PFSK-1 (cell line): ENCODE measurements around the gene SATB1.

Source experiments
- POLR2AphosphoS5 ChIP-seq: IDR thresholded peaks from 2 replicates; pipeline ENCODE4 v1.6.1; 2012; ENCODE audit warnings: low read depth, mild to moderate bottlenecking, control low read depth, low read length, moderate library complexity
- SIN3A ChIP-seq: IDR thresholded peaks from 2 replicates; pipeline ENCODE4 v1.6.1; 2012; ENCODE audit warnings: mild to moderate bottlenecking, low read length, moderate library complexity, borderline replicate concordance; ENCODE audit not compliant: insufficient read depth
- TAF1 ChIP-seq: IDR thresholded peaks from 2 replicates; pipeline ENCODE4 v1.6.1; 2012; ENCODE audit warnings: low read length, control low read depth, borderline replicate concordance; ENCODE audit not compliant: insufficient read depth
- TF ChIP-seq, protein P1 (sequence below), 2 experiments: IDR thresholded peaks; 2 replicates each; pipeline versions ENCODE4 v1.6.1 to v1.8.0; 2011 to 2012; ENCODE audit warnings: low read depth in 2 of 2, low read length in 2 of 2, control low read depth in 1 of 2, inconsistent platforms in 1 of 2, mild to moderate bottlenecking in 1 of 2, moderate library complexity in 1 of 2; ENCODE audit not compliant: insufficient read depth in 1 of 2

DNA sequence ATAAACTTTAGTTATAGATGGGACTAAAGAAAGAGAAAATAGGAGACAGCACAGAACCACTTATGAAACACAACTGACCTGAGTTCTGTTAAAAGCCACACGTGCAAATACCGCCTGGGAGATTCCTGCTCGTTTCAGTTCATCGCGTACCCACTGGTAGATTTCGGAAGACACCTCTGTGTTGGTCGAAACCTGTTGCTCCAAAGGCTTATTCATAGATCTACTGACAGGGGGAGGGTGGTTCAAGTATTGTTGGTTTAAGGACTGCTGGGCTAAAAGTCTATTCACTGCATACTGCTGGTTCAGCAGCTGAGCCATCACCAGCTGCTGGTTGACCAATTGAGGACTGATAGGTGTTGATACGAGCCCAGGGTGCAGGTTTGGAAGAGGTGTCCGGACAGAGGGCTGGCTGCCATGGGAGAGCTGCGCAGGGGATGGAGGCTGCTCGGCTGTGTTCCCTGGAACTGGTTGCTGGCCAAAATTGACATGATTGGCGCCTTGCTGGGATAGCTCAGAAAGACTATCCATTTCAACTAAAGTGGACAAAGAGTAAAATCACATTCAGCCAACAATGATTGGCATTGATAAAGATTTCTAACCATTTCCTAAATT lies 30.6 kb downstream of the SATB1 start:
- TF ChIP-seq, protein P1, sequence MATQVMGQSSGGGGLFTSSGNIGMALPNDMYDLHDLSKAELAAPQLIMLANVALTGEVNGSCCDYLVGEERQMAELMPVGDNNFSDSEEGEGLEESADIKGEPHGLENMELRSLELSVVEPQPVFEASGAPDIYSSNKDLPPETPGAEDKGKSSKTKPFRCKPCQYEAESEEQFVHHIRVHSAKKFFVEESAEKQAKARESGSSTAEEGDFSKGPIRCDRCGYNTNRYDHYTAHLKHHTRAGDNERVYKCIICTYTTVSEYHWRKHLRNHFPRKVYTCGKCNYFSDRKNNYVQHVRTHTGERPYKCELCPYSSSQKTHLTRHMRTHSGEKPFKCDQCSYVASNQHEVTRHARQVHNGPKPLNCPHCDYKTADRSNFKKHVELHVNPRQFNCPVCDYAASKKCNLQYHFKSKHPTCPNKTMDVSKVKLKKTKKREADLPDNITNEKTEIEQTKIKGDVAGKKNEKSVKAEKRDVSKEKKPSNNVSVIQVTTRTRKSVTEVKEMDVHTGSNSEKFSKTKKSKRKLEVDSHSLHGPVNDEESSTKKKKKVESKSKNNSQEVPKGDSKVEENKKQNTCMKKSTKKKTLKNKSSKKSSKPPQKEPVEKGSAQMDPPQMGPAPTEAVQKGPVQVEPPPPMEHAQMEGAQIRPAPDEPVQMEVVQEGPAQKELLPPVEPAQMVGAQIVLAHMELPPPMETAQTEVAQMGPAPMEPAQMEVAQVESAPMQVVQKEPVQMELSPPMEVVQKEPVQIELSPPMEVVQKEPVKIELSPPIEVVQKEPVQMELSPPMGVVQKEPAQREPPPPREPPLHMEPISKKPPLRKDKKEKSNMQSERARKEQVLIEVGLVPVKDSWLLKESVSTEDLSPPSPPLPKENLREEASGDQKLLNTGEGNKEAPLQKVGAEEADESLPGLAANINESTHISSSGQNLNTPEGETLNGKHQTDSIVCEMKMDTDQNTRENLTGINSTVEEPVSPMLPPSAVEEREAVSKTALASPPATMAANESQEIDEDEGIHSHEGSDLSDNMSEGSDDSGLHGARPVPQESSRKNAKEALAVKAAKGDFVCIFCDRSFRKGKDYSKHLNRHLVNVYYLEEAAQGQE (IDR thresholded peaks at IDR 0.05; ENCODE audit: insufficient read depth in 1 of 2, low read depth in 2 of 2, low read length in 2 of 2) = no peak
- TF ChIP-seq SIN3A (no peak), POLR2AphosphoS5 (no peak), TAF1 (no peak)
